GM21447 (cell line): Measurements from ENCODE around the gene SUPT3H.

Source experiments
- ATAC-seq: cut with Tn5 transposase; IDR thresholded peaks from one replicate; pipeline ENCODE4 v1.9.1; 2021; ENCODE audit not compliant: unreplicated experiment

The SUPT3H gene

DNA sequence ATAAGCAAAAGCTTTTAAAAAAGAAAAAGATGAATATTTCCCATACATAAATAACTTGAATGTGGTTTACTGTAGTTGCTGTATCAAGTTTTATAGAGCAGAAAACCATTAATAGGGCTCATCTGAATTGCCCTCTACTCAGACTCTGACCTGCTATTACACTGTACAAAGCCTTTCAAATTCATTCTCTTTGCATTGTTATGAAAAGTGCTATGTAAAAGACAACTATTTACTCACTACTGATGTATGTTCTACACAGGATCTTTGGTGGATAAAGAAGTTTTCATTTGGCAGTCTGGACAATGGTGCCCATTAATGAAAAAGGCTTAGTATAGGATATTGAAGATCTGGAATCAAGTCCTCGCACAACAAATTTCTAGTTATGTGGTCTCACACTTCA, 248.7 kb downstream of the SUPT3H start:
- ATAC-seq, result no peak

DNA sequence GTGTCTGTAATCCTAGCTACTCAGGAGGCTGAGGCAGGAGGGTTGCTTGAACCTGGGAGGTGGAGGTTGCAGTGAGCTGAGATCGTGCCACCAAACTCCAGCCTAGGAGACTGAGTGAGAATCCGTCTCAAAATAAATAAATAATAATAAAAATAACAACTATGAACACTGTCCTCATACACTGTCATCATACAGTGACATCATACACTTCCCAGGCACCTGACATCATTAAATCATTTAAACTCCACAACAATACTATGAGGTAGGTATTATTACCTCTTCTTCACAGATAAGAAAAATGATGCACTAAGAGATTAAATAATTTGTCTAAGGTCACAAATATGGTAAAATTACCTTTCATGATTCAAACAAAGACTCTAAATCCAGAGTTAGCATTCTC, 250.5 kb downstream of the SUPT3H start:
- no peak for ATAC-seq

DNA sequence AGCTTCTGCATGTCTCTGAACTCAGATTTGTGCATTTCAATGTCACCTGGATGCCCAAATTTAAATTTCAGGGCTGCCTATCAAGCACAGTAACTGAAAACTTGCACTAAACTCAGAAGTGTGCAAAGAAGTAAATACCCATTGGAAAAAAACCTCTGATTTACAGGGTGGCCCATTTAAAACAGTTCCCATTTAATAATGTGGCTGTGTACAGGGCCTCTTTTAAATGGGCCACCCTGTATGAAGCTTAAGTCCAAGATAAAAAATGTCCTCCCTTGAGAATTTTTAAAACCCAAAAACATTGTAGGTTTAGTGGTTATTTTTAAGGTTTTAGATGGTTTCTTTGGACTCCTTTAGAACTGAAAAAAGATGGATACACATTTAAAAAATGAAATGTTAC, 251.7 kb downstream of the SUPT3H start:
- ATAC-seq, result no peak

DNA sequence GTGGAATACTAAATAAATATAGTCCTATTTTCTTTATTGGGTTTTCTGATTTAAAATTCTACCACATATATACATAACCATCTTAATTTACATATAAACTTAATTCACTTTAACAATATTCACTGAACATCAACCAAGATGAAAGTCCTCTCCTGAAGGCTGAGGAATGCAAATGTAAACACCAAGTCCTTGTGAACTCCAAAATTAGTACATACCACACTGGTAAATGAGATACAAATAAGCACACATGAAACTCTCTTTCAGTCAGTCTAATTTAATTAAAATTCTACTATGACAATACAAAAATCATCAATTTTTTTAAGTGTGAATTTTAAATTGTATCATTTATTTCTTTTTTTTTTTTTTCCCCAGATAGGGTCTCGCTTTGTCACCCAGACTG, 254.7 kb downstream of the SUPT3H start:
- ATAC-seq, result no peak

DNA sequence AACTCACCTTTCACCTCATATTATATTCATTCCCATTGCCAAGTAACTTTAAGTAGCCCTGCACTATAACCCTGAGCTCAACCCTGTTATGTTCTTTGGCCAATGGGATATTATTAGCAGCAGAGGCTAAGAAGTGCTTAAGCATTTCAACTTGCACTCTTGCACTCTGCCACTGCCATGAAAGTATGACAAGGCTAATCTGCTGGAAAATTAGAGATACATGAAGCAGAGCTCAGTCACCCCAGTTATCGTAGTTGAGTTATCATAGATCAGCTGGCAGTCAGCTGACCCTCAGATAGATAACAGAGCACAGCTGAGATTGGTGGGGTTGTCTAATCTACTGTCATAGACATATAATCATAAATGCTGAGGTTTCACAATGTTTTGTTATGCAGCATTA, 259.0 kb downstream of the SUPT3H start:
- ATAC-seq, result no peak

DNA sequence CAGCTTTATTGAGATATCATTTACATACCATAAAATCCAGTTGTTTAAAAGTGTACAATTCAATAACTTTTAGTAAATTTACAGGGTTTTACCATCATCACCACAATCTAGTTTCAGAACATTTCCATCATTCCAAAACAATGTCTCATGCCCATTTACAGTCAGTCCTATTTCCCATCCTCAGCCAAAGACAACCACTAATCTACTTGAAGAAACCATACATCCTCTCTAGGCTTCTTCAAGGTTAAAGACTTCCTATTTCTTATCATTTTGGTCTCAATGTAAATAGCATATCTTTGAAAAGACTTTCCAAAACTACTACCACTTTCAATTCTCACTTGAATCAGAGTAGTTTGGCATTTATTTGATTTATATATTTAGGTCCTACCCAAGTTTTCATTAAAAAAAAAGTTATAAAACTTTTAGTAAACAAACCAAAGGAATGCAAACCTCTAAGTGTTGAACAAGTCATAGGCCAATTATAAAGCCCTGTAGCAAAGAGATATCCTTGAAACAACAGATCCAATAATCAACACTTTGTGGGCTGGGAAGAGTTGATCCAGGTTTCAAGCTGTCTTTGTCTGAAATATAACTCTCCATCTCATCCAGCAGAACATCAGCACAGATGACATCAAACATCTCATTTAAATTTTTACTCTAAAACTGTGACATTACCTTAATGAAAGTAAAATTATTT, 260.9 kb downstream of the SUPT3H start:
- ATAC-seq, result no peak

DNA sequence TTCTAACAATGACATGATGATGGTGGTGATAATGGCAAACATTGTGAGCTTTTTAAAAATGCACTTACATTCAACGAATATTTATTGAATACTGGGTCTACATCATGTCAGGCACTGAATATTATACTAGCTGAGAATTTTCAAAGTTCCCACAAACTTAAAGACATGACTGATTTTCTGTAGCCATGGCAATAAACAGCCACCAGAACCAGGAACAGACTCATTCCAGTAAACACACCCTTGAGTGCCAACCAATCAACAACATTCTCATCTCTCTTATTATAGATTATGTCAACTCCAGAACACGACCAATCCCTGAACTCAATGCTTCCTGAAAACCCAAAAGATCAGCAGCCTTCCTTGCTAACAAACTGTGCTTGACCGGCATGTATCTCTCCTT, 262.0 kb downstream of the SUPT3H start:
- no peak for ATAC-seq

DNA sequence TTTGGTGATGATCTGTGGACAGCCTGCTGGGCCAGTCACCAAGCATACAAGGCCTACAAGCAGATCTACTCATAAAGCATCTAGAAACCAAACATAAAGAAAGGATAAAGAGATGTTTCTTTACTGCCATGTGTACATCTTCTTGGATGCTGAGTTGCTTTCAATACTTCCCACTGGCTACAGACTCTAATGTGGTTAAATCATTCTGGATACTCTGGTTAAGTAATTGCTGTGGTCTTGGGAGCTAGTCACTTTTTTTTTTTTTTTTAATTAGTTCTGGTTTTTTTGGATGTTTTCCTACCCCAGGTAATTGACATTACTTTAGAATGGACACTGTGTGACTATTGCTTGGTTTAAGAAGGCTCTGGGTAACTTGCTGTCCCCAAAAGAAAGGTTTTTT, 265.0 kb downstream of the SUPT3H start:
- ATAC-seq, result no peak

DNA sequence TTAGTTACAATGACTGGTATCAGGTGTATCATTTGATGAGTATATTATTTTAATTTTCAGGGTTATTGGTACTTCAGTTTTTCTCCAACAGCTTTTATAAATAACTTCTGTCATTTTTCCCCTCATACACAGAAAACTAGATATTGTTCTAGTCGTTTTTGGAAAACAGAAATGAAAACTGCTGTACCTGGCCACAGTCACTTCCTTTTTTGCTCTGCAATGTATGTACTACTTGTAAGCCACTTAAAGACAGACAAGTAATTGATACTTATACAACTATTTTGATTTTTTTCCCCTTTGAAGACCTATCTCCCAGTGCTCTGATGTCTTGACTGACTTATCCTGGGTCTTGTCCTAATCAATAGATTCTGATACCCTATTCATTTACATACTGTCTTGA, 268.2 kb downstream of the SUPT3H start:
- no peak for ATAC-seq

DNA sequence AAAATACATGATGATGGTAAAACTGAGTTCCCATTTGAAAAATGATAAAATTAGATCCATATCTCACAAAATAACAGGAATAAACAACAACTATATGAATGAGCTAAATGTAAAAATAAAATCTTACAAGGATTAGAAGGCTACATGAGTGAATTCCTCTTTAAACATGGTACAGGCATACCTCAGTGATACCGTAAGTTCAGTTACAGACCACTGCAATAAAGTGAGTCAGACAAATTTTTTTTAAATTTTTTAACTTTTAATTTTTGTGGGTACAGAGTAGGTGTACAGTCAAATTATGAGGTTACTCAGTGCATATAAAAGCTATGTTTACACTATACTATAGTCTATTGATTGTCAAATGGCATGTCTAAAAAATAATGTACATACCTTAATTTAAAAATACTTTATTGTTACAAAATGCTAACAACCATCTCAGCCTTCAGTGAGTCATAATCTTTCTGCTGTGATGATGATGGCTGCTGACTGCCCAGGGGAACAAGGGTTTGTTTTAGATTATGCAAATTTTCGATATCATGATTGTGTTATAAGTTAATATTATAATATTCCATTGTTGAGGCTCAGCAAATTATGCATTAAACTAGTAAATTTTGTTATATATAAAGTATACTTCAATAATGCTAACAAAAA, 272.4 kb downstream of the SUPT3H start:
- ATAC-seq, result no peak

DNA sequence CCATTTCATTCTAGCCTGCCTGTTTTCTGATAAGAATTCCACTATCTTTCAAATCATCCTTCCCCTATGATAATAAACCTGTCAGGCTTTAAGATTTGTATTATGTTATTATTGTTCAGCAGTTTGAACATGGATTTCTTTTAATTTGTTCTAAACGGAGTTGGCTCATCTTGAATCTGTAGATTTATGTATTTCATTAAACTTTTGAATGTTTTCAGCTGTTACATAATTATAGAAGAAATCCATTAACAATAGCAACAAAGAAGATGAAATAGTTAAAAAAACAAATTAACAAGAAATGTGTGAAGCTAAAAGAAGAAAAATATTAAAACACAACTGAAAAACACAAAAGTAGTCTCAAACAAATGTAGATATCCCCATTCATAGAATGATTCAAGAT, 273.3 kb downstream of the SUPT3H start:
- no peak for ATAC-seq

DNA sequence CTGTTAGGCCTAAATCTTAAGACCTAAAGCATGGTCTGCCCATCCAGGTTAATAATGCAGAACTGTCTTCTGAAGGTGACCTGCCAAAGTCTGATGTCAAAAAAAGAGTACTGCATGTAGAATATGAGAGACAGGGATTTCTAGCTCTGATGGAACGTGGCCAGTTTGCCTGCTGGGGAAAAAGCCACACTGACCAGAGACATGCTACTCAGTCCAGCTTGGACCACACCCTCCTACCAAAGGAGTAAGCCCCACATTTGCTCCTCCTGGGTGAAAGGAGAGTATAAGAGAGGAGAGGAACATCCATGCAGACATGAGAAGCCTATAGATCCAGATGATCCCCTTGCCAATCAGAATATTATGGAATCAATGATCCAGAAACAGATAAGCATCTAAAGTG, 279.5 kb downstream of the SUPT3H start:
- ATAC-seq, result no peak

DNA sequence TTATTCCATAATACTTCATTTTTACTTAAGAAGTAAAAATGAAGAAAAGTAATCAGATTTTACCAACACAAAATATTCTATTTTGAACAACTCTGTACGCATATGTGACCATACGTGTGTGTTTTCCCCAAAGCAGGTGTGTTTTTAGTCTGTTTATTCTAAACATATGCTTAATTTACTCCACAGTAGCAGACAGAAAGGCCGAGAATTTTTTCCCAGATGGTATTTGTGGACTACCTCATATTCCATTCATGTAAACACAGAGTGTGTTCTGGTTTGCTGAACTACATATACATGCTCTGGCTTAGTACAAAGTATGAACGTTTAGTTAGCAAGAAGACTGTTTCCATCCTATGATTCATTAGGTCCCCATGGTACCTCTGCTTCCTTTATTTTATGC, 282.9 kb downstream of the SUPT3H start:
- ATAC-seq, result no peak

DNA sequence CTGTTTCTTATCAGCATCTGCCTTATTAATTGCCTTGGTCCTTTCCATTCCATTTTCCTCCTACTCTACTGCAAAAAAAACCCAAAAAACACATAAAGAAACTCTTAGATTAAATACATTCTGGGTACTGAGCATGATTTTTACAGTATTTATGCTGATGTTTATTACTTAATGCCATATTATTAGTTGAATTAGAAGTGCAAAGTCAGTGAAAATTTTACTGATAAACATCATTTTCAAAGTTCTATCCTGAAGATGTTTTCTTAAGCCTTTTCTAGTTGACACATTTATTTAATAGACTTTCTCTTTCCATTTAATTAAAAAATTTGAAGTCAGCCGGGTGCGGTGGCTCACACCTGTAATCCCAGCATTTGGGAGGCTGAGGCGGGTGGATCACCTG, 285.6 kb downstream of the SUPT3H start:
- ATAC-seq, result no peak

DNA sequence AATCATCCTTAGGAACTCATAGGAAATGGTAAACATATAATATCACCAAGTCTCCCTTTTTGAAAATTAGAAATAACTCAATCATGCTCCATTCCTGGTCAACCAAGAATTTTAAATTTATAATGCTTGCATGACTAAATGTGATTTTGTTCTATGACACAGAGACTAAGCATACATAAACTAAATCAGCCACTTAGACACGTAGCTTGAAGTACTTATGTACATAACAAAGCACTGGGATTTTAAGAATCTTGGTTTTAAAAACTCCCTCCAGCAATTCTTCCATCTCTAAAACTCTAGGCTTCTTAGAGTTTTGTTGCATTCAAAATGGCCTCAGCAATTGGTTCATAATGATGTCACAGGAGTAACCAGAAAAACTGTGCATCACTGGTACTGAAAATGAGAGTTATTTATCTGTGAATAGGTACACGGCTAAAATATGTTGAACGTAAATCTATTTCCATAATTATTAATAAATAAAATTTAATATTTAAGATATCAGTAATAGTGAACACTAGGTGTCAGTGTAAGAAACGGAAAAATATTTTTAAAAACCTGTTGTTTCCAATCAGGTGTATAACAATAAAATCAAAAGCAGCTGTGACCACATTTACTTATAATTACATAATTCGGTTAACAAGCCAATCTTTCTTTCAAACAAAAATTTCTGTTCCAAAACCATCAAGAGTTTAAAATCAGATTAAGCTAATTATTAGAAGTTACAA, 291.2 kb downstream of the SUPT3H start:
- no peak for ATAC-seq

DNA sequence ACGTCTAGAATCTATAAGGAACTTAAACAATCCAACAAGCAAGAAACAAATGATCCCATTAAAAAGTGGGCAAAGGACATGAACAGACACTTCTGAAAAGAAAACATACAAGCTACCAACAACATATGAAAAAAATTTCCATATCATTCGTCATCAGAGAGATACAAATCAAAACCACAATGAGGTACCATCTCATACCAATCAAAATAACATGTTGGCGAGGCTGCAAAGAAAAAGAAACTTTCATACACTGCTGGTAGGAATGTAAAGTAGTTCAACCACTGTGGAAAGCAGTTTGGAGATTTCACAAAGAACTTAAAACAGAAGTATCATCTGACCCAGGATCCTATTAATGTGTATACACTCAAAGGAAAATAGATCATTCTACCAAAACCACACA, 293.5 kb downstream of the SUPT3H start:
- no peak for ATAC-seq

DNA sequence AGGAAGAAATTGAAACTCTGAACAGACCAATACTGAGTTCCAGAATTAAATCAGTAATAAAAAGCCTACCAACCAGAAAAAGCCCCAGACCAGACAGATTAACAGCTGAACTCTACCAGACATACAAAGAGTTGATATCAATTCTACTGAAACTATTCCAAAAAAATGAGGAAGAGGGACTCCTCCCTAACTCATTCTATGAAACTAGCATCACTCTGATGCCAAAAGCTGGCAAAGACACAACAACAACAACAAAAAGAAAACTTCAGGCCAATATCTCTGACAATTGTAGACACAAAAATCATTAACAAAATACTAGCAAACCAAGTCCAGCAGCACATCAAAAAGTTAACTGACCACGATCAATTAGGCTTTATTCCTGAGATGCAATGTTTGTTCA, 295.6 kb downstream of the SUPT3H start:
- no peak for ATAC-seq

DNA sequence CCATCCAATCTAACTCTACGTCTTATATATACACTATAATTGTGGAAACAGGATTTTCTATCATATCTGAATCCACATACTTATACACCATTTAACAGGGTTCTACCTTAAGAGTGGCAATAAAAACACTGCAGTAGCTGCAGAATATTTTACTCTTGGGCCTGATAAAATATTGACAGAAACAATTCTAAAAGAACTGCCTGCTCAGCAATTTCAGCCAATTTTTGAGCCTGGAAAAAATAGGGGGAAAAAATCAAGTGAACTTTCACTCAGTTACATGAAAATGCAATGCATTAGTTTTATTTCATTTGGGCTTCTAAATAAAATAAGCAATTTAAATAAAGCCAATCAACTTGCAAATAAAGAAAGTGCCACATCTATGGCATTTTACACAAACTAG, 296.1 kb downstream of the SUPT3H start:
- ATAC-seq, result no peak

DNA sequence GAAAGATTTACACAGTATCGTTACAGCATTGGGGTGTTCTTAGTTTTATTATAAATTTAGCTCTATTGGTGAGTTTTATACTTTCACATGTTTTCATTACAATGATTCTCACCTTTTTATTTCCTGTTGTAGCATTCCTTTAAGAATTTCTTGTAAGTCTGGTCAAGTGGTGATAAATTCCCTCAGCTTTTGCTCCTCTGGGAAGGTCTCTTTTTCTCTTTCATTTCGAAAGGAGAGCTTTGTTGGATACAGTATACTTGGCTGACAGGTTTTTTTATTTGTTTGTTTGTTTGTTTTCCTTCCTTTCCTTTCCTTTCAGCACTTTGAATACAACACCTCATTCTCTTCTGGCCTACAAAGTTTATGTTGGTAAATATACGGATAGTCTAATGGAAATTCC, 299.3 kb downstream of the SUPT3H start:
- no peak for ATAC-seq

DNA sequence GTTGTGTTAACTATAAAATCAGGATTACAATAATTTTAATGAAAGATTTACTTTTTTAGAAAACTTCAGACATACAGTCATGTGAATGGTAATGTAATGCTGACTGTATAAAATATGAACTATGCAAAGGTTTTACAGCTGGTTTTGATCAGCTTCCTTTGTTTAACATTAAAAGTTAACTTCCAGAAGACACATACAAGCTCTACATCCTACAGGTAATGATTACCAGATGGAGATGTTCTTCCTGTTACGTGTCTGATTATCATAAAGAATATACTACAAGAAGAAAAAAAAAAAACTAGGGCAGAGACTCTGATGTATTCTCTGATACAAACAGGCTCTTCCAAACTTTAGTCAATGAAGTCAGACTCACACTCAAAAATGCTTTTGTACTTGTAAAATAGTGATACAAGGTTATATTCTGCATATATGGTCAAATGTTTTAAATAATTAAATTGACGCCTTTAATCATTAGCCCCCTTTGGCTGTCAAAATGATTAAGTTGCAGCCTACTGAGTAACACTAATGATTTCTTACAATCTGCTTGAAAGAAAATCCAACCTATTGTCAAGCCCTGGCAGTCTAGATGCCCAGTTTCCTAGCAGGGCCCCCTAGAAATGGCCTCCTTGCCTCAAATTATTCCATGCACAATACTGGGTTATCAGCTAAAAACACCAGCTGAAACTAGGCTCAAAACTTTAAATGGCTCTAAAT, 301.4 kb downstream of the SUPT3H start:
- no peak for ATAC-seq

DNA sequence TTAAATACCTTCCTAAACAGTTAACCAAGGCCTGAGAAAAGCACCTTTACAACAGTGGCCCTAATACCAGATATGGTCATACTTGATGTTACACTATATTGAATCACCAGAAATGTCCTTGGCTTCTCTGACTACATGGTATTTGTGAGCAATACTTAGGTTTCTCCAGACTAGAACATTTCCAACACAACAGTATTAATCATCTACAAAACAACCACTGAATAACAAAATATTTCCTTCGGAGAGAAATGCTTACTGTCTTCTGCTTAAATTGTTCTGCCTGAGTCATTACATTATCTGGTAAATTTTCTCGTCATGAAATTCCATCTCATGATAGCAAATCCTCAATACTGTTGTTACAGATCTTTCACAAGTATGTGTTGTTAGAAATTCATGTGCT, 302.5 kb downstream of the SUPT3H start:
- no peak for ATAC-seq

DNA sequence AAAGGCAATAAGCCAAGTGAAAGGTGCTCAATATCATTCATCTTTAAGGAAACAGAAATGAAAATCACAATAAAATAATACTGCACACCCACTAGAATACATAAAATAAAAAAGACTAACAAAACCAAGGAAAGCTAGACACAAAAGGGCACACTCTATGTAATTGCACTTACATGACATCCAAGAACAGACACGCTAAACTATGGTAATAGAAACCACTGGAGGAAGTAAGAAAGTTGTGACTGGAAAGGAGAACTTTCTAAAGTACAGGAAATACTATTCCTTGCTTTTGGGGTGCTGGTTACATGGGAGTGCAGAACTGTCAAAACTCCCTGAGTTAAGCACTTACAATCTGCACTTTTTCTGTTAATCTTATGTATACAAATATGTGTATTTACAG, 303.3 kb downstream of the SUPT3H start:
- no peak for ATAC-seq
